Measurements from ENCODE around the gene ANK2. TPM values are rescaled to one million over a fixed set of nuclear protein-coding genes. Genes with fewer than 3 reads are reported as not detected.

ANK2 gene
- total and polyA plus RNA-seq, 2 of the 13 experiments (the other 11 are each of a cell fraction or from before 2014, with no cell fraction given): 2.7 to 15.1 TPM

- H3K79me2 ChIP-seq (ENCODE audit: insufficient read depth, low read length): no peaks in the 10 kb centered on the region
- H3K36me3 ChIP-seq (replicated peaks in 1 of 2; ENCODE audit: control insufficient read depth in 1 of 2, insufficient read depth in 2 of 2, low read length in 2 of 2): no peaks in the 10 kb centered on the region
- in situ Hi-C loops (cut with HindIII; ENCODE audit: extremely low pct_ligation_motif_present, low pct_unique_long_range_greater_than_20kb): no loop called here
- H3K9ac ChIP-seq (ENCODE audit: insufficient read depth, low read depth, low read length): no peak overlapping the region
- no peak for TF ChIP-seq SATB2 (CRISPR knock-in tag; IDR thresholded peaks at IDR 0.05)
- no peak for TF ChIP-seq ZNF362 (CRISPR knock-in tag; IDR thresholded peaks at IDR 0.05; ENCODE audit: borderline replicate concordance)
- TF ChIP-seq SNRNP70 (IDR thresholded peaks at IDR 0.05; ENCODE audit: low read depth, low read length): no peak
- no peak for TF ChIP-seq MYC (CRISPR knock-in tag; IDR thresholded peaks at IDR 0.05; ENCODE audit: borderline replicate concordance)
- TF ChIP-seq TCF7 (IDR thresholded peaks at IDR 0.05; ENCODE audit: low read depth): no peak
- TF ChIP-seq HES4 (CRISPR knock-in tag; IDR thresholded peaks at IDR 0.05; ENCODE audit: borderline replicate concordance): no peak
- no peak for TF ChIP-seq IRF2 (CRISPR knock-in tag; IDR thresholded peaks at IDR 0.05)
- TF ChIP-seq MED8 (CRISPR knock-in tag; IDR thresholded peaks at IDR 0.05; ENCODE audit: insufficient replicate concordance): no peak
- TF ChIP-seq PREB (CRISPR knock-in tag; IDR thresholded peaks at IDR 0.05): no peak
- no peak for TF ChIP-seq CCAR2 (optimal IDR thresholded peaks at IDR 0.05; ENCODE audit: low read depth, low read length)
- TF ChIP-seq GTF2F1 (IDR thresholded peaks at IDR 0.05; ENCODE audit: low read length): no peak
- no peak for TF ChIP-seq SIX1 (CRISPR knock-in tag; IDR thresholded peaks at IDR 0.05; ENCODE audit: borderline replicate concordance)
- no peak for TF ChIP-seq SKI (IDR thresholded peaks at IDR 0.05; ENCODE audit: partially characterized antibody)
- TF ChIP-seq RXRA (CRISPR knock-in tag; IDR thresholded peaks at IDR 0.05): no peak
- no peak for TF ChIP-seq ZNF773 (CRISPR knock-in tag; IDR thresholded peaks at IDR 0.05; ENCODE audit: borderline replicate concordance)
- no peak for TF ChIP-seq CERS6 (CRISPR knock-in tag; IDR thresholded peaks at IDR 0.05)
- no peak for TF ChIP-seq HIVEP1 (CRISPR knock-in tag; IDR thresholded peaks at IDR 0.05)
- no peak overlapping the region for H3K4me2 ChIP-seq (ENCODE audit: low read depth, low read length)
- no peak overlapping the region for H2AFZ ChIP-seq (ENCODE audit: low read length)
- no peaks in the 10 kb centered on the region for H3K27me3 ChIP-seq (ENCODE audit: control insufficient read depth in 1 of 2, insufficient read depth in 2 of 2, low read length in 2 of 2)
- DNase-seq (ENCODE audit: low spot score) (no peak), ATAC-seq (no peak), FAIRE-seq (no peak)
- intact Hi-C loops (cut with micrococcal nuclease; ENCODE audit: unreplicated experiment): no loop called here
- ChIA-PET POLR2A (no interaction called here), CTCF (ENCODE audit: low intra/inter-chr PET ratio, low total read pairs) (no interaction called here)
- no peaks in the 10 kb centered on the region for H3K9me3 ChIP-seq (ENCODE audit: low read length)
- no TSS peak for BruUV-seq (replicated peaks)
- H3K4me3 ChIP-seq (replicated peaks in 1 of 3; ENCODE audit: insufficient read depth in 1 of 3, low read depth in 2 of 3, low read length in 3 of 3): no peak overlapping the region
- H3K4me1 ChIP-seq (ENCODE audit: insufficient read depth, low read length): peaks cover 6% of the 10 kb centered on the region; the same call in 1 of the 2 replicates
- WGBS (ENCODE audit: low lambda C conversion rate): 14% methylated on average over 2 of the region's 2 CpGs
- no peak overlapping the region for H3K27ac ChIP-seq (ENCODE audit: extremely low read length, insufficient read depth, low read length)
- no peaks in the 10 kb centered on the region for H4K20me1 ChIP-seq (ENCODE audit: insufficient read depth, low read length)
Measured at GRCh38 chr4:113042502-113042901, 7.0 kb upstream of the ANK2 start.
